GM19193 (cell line): Measurements from ENCODE around the gene PRG3.

Experiments used
- POLR2A ChIP-seq: IDR thresholded peaks from 4 replicates; pipeline ENCODE4 v1.6.1; 2011; ENCODE audit not compliant: insufficient read depth, insufficient read length; ENCODE audit errors: extremely low read depth

The PRG3 gene

DNA sequence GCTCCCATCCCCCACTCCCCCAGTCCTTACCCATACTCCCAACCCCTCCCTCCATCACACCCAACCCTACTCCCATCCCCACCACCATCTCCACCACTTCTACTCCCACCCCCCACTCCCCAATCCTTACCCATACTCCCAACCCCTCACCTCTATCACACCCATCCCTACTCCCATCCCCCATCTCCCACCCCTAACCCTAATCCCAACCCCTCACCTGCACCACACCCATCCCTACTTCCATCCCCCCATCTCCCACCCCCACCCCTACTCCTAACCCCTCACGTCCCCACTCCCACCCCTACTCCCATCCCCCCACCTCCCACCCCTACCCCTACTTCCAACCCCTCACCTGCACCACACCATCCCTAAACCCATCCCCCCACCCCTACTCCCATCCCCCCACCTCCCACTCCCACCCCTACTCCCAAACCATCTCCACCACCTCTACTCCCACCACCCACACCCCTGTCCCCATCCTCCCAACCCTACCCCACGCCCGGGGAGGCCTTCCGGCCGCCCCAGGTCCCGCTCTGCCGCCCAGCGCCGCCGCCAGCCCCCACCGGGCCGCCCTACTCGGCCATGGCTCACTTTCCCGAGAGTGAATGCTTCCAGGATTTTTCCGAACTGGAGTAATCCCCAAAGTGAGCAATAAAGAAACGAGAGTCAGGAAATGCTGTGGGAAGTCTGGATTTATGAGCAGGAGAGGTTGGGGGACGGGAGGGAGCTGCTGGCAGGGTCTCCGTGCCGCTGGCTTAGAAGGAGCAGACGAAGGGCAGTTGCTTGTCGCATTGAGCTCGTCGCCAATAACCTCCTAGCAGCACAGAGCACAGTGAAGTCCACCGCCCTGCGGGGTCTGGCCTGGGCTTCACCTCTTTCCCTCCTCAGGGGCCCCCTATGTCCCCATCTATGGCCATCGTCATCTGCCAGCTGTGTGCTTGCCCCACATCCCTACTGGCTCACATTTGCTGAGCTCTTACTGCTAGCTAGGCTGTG lies 4.6 kb downstream of the PRG3 start:
- TF ChIP-seq POLR2A = no peak

DNA sequence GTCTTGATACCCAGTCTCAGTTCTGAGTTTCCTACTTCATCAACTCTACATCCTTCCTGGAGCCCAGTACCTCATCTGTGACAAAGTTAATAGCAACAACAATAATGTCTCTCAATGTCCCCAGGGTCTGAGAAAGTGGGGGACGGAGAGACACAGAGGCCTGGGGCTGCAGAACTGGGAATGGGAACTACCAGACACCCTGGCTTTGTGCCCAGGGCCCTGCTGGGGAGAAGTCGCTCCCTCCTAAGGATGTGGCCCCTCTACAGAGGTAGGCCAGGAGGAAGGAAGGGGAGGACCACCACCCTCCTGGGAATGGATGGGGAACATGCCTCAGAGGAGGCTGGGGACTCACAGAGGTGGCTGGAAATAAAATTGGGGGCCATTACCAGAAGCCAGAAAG lies 5.5 kb downstream of the PRG3 start:
- TF ChIP-seq POLR2A = no peak

DNA sequence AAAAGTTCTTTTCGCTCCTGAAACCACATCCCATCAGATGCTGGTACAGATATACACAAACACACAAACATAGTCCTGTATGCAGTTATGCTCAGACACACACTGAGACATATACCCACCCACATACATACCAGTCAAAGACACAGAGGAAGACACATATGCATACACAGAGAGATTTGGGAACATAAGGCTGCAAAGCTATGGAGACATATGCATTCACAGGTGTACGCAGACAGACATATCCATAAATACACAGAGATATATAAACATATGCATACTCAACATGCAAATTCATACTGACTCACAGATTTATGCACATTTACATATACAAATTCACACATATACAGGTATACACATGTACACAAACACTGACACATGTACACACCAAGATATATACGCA lies 6.0 kb downstream of the PRG3 start:
- TF ChIP-seq POLR2A = no peak

DNA sequence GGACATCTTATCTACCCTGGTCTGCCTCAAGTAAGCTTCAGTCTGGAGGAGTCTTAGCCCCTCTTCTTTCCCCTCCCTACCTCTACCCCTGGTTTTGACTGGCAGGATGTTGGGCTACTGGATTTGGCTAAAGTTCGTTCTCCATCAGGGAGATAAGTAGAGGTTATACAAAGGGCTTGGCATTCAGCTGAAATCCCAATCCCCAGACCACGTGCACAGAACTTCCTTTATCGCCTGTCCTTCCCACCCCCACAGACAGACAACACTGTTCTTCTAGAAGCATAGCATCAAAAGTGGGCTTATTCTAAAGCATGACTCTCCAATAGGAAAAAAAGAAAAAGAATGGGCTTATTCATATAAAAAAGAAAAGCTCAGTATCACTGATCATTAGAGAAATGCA lies 7.8 kb downstream of the PRG3 start:
- TF ChIP-seq POLR2A = no peak

DNA sequence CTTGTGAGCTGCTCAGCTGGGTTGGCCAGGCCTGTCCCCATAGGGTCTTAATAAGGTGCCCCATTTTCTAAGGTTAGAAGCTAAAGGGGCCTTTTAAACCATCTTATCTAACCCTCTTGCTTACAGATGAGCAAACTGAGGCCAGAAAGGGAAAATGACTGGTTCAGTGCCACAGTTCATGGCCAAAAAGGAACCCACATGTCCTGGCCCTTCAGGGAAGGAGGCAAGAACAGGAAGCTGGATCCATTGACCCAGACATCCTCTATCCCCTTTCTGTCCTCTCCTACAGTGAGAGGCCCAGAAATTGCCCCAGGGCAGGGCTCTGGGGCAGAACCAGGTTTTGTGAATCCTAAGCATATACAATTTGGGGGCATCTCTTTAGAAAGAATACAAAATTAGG lies 10.0 kb downstream of the PRG3 start:
- TF ChIP-seq POLR2A = no peak

DNA sequence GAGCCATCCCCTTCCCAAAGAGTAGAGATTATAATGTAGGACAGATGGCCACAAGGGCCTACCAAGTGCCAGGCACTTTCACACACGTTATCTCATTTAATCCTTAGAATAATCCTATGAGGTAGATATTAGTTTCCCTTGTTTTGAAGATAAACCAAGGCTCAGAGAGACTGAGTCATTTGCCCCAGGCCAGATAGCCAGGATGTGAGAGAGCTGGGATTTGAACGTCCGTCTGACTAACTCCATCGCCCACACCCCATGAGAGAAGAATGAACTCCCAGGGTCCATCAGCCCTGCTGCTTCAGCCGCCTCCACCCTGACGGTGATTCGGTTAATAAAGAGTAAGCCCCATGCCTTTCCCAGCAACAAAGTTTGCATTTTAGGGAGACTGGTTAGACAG lies 10.7 kb downstream of the PRG3 start:
- no peak for TF ChIP-seq POLR2A

DNA sequence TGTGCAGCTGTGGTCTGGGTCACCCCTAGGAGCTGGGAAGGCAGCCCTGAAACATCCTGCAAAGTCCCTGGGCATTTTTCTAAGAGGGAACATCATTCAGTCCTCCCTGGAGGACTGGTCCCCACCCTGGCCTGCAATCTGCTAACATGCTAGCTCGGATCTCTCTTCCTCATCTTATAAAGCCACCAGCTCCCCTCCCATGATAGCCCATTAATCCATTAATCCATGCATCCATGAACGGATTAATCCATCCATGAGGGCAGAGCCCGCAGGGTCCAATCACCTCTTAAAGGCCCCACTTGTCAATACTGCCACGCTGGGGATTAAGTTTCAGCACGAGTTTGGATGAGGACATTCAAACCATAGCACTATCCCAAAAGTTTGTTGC lies 12.1 kb downstream of the PRG3 start:
- no peak for TF ChIP-seq POLR2A

DNA sequence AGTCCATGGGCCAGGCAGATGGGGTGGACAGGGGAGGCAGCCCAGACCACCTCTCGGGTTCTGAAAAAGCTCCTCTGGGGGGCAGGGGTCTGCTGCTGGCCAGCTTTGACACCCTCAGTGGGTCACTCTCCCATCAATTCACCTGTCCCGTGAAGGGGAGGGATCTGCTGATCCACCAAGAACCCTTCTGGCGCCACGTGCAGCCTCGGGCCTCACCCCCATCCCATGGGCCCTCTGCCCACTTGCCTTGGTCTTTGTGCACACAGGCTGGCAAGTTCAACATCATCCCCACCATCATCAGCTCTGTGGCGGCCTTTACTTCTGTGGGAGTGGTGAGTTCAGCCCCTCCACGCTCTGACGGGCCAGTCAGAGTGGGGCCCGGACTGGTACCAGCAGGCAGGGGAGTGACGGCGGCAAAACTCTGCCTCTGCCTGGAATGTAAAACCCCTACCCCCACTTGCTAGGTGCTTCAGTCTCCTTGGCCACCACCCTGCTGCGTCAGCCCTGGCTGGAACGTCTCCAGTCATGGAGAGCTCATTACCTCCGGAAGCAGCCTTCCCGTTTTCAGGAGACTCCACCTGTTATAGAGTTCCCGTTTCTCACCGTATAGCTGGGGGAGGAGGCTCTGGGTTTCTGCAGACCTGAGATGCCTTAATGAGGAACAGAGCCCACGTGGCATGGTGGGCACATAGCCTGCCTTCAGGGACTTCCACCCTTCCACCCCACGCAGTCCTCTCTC lies 12.7 kb downstream of the PRG3 start:
- TF ChIP-seq POLR2A = no peak

DNA sequence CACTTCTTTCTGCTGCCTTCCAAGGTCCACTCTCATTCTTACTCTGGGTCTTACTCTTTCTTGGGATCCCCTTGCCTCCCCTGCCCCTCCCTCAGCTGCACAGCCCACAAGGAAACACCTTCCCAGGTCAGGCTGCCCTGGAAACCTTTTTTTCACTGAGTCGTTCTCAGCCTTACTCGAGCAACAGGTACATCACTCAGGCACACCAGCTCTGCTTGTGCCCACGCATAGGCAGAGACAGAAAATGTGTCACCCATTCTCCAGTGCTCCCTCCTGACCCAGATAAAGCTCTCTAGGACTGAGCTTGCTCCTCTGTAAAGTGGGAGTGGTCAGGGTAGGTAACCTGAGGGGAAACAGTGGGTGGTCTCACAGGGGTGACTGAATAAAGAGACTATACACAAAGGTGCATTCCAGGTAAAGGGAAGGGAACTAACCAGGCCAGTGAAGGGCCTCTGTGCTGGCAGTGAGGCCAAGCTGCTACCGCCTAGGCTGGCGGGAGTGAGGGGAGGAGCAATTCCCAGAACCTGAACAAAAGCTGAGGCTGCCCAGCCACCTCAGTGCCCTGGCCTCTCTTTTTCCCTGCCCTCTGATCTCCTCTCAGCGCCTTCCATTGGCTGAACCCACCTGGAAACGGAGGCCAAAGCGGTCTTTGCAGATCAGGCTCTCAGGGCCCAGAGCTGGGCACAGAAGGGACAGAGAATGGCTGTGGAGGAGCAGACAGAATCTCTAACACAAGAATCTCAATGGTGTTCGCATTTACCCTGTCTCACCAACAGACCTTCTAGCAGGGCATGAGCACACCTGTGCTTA lies 15.9 kb downstream of the PRG3 start:
- TF ChIP-seq POLR2A = no peak

DNA sequence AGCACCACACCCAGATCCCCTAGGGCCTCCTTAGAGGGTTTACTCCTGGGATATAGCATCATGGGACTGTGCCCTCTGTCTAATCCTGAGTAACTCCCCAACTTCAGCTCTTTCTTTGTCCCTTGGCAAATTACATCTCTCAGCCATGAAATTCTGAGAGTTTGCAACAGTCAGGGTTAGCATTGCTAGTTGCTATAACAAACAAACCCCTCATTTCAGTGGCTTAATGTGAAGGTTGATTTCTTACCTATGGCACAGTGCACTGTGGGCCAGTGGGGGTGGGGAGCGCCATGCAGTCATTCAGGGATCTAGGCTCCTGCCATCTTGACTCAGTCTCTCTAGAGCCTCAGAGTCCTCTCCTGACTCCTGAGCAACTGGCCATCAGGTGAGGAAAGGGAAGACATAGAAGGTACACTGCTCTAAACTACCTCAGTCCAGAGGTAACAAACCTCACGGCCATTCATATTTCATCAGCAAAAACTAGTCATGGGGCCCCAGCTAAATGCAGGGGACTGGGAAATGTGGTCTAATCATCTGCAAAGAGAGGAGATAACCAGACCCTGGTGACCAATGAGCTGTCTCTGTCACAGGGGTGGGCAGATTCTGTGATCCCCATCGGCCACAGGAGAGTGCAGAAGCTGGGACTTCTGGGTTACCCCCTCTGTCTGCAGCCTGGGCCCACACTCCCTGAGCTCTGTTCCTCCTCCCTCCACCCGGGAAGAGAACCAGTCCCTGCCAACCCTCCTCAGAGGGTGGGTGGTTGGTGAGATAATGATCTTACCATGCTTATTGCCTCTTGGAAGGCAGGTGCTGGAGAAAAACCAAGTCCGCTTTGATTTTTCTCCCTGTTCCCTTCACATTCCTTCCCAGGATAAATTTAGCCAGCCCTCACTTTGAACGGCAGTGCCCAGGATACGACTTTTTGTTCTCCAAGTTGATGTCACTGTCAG lies 17.5 kb downstream of the PRG3 start:
- no peak for TF ChIP-seq POLR2A

DNA sequence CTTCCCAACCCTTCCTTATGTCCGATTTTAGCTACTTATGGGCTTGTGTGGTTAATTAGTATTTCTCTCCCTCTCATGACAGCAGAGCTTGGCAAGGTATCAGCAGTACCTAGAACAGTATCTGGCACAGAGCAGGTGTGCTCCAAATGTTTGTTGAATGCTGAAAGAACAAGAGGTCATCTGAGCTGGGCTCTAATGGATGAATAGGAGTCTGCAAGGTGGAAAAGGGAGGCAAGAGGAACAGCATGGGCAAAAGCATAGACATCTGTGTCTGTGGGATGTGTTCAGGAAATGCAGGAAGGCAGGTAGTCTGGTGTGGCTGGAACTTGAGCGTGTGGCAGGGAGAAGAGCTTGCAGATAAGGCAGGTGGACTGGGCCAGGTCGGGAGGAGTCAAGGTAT lies 19.0 kb downstream of the PRG3 start:
- no peak for TF ChIP-seq POLR2A

DNA sequence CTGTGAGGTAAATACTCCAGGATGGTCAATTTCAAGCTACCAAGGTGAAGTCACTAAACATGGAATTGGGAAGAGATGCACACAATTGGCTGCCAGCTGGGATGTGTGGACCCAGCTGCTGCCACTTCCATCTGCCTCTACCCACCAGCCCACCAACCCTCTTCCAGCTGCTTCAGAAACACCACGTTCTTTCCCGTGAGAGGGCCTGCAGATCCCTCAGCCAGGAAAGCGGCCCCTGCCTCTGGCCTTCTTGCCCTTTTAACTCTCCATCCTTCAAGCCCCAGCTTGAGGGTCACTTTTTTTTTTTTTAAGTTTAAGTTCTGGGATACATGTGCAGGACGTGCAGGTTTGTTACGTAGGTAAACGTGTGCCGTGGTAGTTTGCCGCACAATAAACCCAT lies 20.0 kb downstream of the PRG3 start:
- no peak for TF ChIP-seq POLR2A

DNA sequence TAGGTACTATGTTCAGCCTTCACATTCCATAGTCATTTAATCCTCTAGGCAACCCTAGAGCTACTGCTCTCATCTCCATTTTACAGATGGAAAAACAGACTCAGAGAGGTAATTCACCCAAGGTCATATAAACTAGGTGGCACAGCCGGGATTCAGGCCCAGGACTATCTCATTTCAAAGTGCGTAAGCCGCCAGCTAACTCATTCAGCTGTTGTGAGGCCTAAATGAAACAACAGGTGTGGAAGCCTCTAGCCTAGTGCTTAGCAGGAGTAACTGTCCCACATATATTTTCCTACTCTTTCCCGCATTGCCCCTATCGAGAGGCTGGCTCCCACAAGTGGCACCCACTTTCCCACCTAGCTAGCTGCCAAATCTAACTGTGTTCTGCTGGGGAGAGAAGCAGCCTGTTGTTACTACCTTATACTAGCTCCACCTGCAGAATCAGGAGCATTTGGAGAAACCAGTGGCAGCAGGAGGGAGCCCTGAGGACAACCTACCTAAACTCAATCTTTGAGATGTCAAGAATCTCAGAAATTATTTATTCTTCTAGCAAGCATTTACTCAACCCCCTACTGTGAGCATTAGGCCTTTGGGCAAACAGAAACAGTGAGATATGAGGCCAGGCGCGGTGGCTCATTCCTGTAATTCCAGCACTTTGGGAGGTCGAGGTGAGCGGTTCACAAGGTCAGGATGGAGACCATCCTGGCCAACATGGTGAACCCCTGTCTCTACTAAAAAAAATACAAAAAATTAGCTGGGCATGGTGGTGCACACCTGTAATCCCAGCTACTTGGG lies 20.9 kb downstream of the PRG3 start:
- TF ChIP-seq POLR2A = no peak

DNA sequence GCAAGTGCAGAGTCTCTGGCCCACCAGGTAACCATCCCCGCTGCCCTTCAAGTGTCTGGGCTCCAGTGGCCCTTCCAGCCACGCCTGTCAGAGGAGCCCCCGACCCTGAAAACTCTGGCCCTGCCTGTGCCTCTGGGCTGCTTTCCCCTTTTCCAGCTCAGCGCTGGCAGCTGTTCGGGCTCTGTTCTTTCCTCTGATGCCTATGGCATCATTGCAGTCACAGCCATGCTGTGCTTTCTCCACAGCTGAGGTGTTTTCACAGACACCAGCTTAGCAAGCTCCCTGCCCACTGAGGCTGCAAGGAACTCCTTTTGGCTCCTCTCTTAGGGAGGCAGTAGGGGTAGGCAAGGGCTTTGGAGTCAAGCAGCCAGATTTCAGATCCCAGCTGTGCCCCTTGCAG lies 21.6 kb downstream of the PRG3 start:
- no peak for TF ChIP-seq POLR2A

DNA sequence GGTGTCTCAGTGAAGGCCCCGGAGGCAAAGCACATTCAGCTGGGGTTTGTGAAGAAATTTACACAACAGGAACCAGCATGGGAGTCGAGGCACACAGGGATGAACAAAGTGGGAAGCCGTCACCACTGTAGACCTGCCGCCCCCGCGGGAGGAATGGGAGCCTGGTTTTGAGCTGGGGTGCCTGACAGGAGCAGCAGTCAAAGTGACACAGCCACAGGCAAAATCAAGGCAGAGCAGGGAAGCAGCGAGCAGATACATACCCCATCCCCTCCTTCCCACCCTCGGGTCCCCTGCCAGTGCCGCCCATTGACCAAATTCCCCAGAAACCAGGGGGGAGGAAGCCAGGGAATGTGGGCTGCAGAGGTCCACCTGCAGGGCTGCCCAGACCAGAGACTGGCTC lies 22.0 kb downstream of the PRG3 start:
- no peak for TF ChIP-seq POLR2A
